SK-N-SH (cell line): Measurements from ENCODE around the gene SDHA. TPM values are rescaled to one million over a fixed set of nuclear protein-coding genes. Genes with fewer than 3 reads are reported as not detected.
"Not testable (repeated sequence)": the region's sequence is repeated elsewhere in the genome, so short reads cannot be mapped to it uniquely, and the experiment has no call there.

Experiments
- CTCF ChIA-PET: fragments of 300-600, 350-600 bp; formaldehyde crosslinking; extraction: SDS; loops from one replicate; lab custom pipeline; 2021; lab: Yijun Ruan, JAX
- POLR2A ChIA-PET: fragments of 350-600 bp; sonication (Branson Sonifier 250); formaldehyde crosslinking; extraction: SDS; loops from one replicate; lab custom pipeline; 2020; ENCODE audit warnings: antibody characterized with exemption, inconsistent platforms; lab: Yijun Ruan, JAX
- DNase-seq: peaks from one replicate; pipeline ENCODE4 v3.0.0; 2012
- H2AFZ ChIP-seq: fragments of 200-600 bp; sonication (generic); 2 replicates; pipeline ENCODE4 v1.8.1; 2016; ENCODE audit warnings: antibody characterized with exemption, mild to moderate bottlenecking, low read depth
- H3F3A ChIP-seq: fragments of 200-600 bp; sonication (generic); replicated peaks from 2 replicates; pipeline ENCODE3; 2016; ENCODE audit warnings: antibody characterized with exemption, mild to moderate bottlenecking; ENCODE audit not compliant: insufficient read depth
- H3K27ac ChIP-seq, 2 experiments: fragments of 200-500 bp in 1 of 2; fragments of 200-600 bp in 1 of 2; sonication (Bioruptor generic) in 1 of 2; sonication (generic), shearing (Covaris generic) in 1 of 2; 2 replicates each; pipeline versions ENCODE4 v1.5.1 to v1.6.1; 2014 to 2016; ENCODE audit warnings: low read depth in 2 of 2, inconsistent platforms in 1 of 2, low read length in 1 of 2, mild to moderate bottlenecking in 1 of 2, mixed read lengths in 1 of 2
- H3K27me3 ChIP-seq: fragments of 200-600 bp; sonication (generic), shearing (Covaris generic); 2 replicates; pipeline ENCODE4 v1.6.1; 2016; ENCODE audit warnings: mixed run types; ENCODE audit not compliant: insufficient read depth
- H3K36me3 ChIP-seq, 2 experiments: fragments of 200-500 bp in 1 of 2; fragments of 200-600 bp in 1 of 2; sonication (Bioruptor generic) in 1 of 2; sonication (generic) in 1 of 2; replicated peaks in 1 of 2; 2 replicates each; pipeline versions ENCODE3 to v1.5.1; 2014 to 2016; ENCODE audit warnings: low read length in 1 of 2, mild to moderate bottlenecking in 1 of 2; ENCODE audit not compliant: insufficient read depth in 2 of 2, control insufficient read depth in 1 of 2
- H3K4me1 ChIP-seq, 2 experiments: fragments of 200-500 bp in 1 of 2; fragments of 200-600 bp in 1 of 2; sonication (Bioruptor generic) in 1 of 2; sonication (generic), shearing (Covaris generic) in 1 of 2; 2 replicates each; pipeline versions ENCODE4 v1.5.1 to v1.6.1; 2014 to 2016; ENCODE audit warnings: low read depth in 1 of 2, low read length in 1 of 2, mixed run types in 1 of 2; ENCODE audit not compliant: insufficient read depth in 2 of 2, control insufficient read depth in 1 of 2
- H3K4me2 ChIP-seq: fragments of 200-600 bp; sonication (generic), shearing (Covaris generic); 2 replicates; pipeline ENCODE4 v1.6.1; 2017; ENCODE audit warnings: mixed run types
- H3K4me3 ChIP-seq, 2 experiments: fragments of 200-500 bp in 1 of 2; fragments of 200-600 bp in 1 of 2; sonication (Bioruptor generic) in 1 of 2; sonication (generic), shearing (Covaris generic) in 1 of 2; 2 replicates each; pipeline versions ENCODE4 v1.5.1 to v1.8.1; 2014 to 2016; ENCODE audit warnings: low read depth in 2 of 2, inconsistent platforms in 1 of 2, low read length in 1 of 2, mild to moderate bottlenecking in 1 of 2, mixed read lengths in 1 of 2, moderate library complexity in 1 of 2
- H3K79me2 ChIP-seq: fragments of 200-600 bp; sonication (generic); 2 replicates; pipeline ENCODE4 v1.8.1; 2017; ENCODE audit warnings: mild to moderate bottlenecking; ENCODE audit not compliant: insufficient read depth
- H3K9ac ChIP-seq: fragments of 200-600 bp; sonication (generic); 2 replicates; pipeline ENCODE4 v1.6.1; 2017; ENCODE audit warnings: mixed run types
- H3K9me2 ChIP-seq: fragments of 200-600 bp; sonication (generic); 2 replicates; pipeline ENCODE4 v1.6.1; 2017; ENCODE audit warnings: mixed run types
- H3K9me3 ChIP-seq: fragments of 200-600 bp; sonication (generic); 2 replicates; pipeline ENCODE4 v1.6.1; 2017; ENCODE audit warnings: mixed run types, mild to moderate bottlenecking, moderate library complexity
- H4K20me1 ChIP-seq: fragments of 200-600 bp; sonication (generic); 2 replicates; pipeline ENCODE4 v1.6.1; 2017; ENCODE audit warnings: mild to moderate bottlenecking, mixed run types; ENCODE audit not compliant: insufficient read depth
- EZH2phosphoT487 ChIP-seq: fragments of 200-600 bp; sonication (generic); IDR thresholded peaks from 2 replicates; pipeline ENCODE4 v1.6.1; 2017; ENCODE audit warnings: low read depth, mixed run types, mild to moderate bottlenecking, antibody characterized with exemption, moderate library complexity, borderline replicate concordance
- WGBS: methylation state at CpG from one replicate; pipeline ENCODE4 v1.1.6; 2017; ENCODE audit warnings: low lambda C conversion rate; 5-methylcytosine and 5-hydroxymethylcytosine counted together
- polyA plus RNA-seq, 3 experiments: library from polyadenylated mRNA; depleted of rRNA; stranded (reverse); fragments of >200 nt; gene quantifications; 2 replicates each; pipeline ENCODE4 v1.2.3, GENCODE V29; 2012
- TF ChIP-seq, protein P1 (sequence below): IDR thresholded peaks from 2 replicates; pipeline ENCODE4 v1.4.0; 2012; ENCODE audit warnings: low read depth

The SDHA gene
- polyA plus RNA-seq, 1 of the 3 experiments (the other 2 are of a cell fraction): 106 TPM

DNA sequence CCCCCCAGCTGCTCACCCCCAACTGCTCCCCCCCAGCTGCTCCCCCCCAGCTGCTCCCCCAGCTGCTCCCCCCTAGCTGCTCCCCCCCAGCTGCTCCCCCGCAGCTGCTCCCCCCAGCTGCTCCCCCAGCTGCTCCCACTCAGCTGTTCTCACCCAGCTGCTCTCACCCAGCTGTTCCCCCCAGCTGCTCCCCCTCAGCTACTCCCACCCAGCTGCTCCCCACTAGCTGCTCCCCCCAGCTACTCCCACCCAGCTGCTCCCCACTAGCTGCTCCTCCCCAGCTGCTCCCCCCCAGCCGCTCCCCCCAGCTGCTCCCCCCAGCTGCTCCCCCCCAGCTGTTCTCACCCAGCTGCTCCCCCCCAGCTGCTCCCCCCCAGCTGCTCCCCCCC lies 80.6 kb downstream of the SDHA start:
- no peaks in the 10 kb centered on the region for H3K9me3 ChIP-seq
- whole genome bisulfite sequencing: 97% methylated on average over 2 of the region's 2 CpGs
- peaks cover 38% of the 10 kb centered on the region; the same call in 1 of the 2 replicates for H3K79me2 ChIP-seq
- no peak overlapping the region for H3K4me3 ChIP-seq
- no peak overlapping the region for H3K9ac ChIP-seq
- no peak overlapping the region for H2AFZ ChIP-seq
- H3K36me3 ChIP-seq: no peaks in the 10 kb centered on the region
- H3K9me2 ChIP-seq: no peaks in the 10 kb centered on the region
- POLR2A ChIA-PET: no interaction called here
- no peak overlapping the region for H3K27ac ChIP-seq
- no peaks in the 10 kb centered on the region for H3K27me3 ChIP-seq
- CTCF ChIA-PET: no interaction called here
- TF ChIP-seq EZH2phosphoT487: no peak
- TF ChIP-seq, protein P1, sequence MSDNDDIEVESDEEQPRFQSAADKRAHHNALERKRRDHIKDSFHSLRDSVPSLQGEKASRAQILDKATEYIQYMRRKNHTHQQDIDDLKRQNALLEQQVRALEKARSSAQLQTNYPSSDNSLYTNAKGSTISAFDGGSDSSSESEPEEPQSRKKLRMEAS: no peak
- H3K4me1 ChIP-seq: no peaks in the 10 kb centered on the region
- H3F3A ChIP-seq: no peaks in the 10 kb centered on the region
- peaks cover 56% of the 10 kb centered on the region for H4K20me1 ChIP-seq
- DNase-seq: no peak
- H3K4me2 ChIP-seq: no peak overlapping the region

DNA sequence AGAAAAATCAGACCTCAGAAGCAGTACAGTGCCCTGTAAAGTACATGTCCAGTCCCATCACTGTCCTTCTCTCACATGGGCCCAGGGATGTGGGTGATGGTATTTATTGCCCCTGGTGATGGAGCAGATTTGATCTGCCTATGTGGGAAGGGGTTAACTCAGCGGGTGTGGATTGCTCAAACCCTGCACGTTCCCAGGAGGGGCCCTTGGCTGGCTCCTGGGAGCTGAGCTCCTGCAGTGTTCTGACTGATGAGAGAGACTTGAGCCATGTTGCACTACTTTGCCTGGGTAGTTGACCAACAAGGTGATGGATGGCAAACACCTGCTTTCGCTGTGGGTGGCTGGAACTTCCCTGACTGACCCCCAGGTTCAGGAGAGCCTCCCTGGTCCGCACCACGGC lies 81.8 kb downstream of the SDHA start:
- peaks cover 53% of the 10 kb centered on the region for H4K20me1 ChIP-seq
- H3K9me2 ChIP-seq, H3F3A ChIP-seq, POLR2A ChIA-PET, H3K27me3 ChIP-seq, H3K4me2 ChIP-seq, H3K36me3 ChIP-seq, H3K27ac ChIP-seq, H2AFZ ChIP-seq, H3K9me3 ChIP-seq, DNase-seq, H3K4me1 ChIP-seq, H3K9ac ChIP-seq, H3K4me3 ChIP-seq: not testable (repeated sequence)
- H3K79me2 ChIP-seq: peaks cover 34% of the 10 kb centered on the region; the same call in 1 of the 2 replicates
- WGBS: 100% methylated on average over 1 of the region's 5 CpGs
- CTCF ChIA-PET: interaction anchor here (0.7 kb wide), 1 partner anchor 15 kb away, joined by 3 read pairs; no protein-coding TSS in a partner anchor

DNA sequence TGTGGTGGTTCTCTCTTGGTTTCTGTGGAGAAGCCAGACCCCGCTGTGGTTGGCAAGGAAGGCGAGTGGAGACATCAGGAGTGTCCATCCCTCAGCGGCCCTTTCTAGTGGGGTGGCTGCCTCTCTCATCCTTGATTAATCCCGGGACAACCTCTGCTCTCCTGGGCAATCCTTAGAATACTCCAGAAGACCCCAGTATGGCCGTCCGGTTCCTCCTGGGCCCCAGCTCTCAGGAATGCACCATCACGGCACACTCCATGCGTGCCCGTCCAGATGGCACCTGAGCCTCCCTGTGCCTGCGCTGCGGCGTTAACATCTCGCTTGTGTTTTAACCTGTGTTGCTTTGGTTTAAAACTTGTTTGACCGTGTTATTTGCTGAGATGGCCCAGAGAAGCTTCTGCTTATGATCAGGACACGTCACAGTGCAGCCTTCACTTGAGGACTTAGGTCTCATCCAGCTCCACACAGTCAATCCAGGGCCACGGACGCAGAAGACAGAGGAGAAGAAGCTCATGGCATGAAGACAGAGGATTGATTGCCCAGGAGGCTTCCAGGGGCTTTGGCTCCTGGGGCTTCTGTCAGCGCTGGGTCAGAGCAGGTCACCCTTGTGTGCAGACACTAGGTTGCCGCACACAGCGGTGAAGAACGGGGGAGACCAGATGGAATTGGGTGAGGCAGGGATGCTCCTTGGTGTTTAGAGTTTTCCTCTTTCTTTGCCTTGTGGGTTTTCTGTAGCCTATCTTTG lies 82.7 kb downstream of the SDHA start:
- H3K79me2 ChIP-seq: peaks cover 44% of the 10 kb centered on the region; the same call in 1 of the 2 replicates
- H3K4me3 ChIP-seq, CTCF ChIA-PET, DNase-seq, H3K9me3 ChIP-seq, H3K36me3 ChIP-seq, H3K9ac ChIP-seq, H3K4me1 ChIP-seq, H2AFZ ChIP-seq, H3K27me3 ChIP-seq, H3K4me2 ChIP-seq, H3K9me2 ChIP-seq, POLR2A ChIA-PET, H3F3A ChIP-seq, H3K27ac ChIP-seq: not testable (repeated sequence)
- H4K20me1 ChIP-seq: peaks cover 59% of the 10 kb centered on the region
- WGBS: 96% methylated on average over 15 of the region's 21 CpGs

DNA sequence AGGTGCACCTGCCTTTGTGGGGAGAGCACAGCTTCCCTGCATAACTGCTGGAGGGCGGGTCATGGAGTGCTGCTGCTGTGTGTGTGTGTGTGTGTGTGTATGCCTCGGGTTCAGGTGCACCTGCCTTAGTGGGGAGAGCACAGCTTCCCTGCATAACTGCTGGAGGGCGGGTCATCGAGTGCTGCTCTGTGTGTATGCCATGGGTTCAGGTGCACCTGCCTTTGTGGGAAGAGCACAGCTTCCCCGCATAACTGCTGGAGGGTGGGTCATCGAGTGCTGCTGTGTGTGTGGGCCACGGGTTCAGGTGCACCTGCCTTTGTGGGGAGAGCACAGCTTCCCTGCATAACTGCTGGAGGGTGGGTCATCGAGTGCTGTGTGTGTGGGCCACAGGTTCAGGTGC lies 84.3 kb downstream of the SDHA start:
- H3K79me2 ChIP-seq: peaks cover 47% of the 10 kb centered on the region; the same call in 1 of the 2 replicates
- H3K4me3 ChIP-seq, H3K27me3 ChIP-seq, H3K9ac ChIP-seq, H3K9me2 ChIP-seq, H3K9me3 ChIP-seq, H3K4me2 ChIP-seq, H3F3A ChIP-seq, CTCF ChIA-PET, DNase-seq, H3K27ac ChIP-seq, POLR2A ChIA-PET, H2AFZ ChIP-seq: not testable (repeated sequence)
- peaks cover 66% of the 10 kb centered on the region for H4K20me1 ChIP-seq
- 85% methylated on average over 4 of the region's 8 CpGs for WGBS
- H3K36me3 ChIP-seq: peaks cover 4 to 19% of the 10 kb centered on the region in 2 experiments
- peaks cover 0 to 12% of the 10 kb centered on the region in 2 experiments; a peak in 1 of 4 replicates for H3K4me1 ChIP-seq
